ENCODE results near the gene NT5C2.
"Not testable (repeated sequence)": the region's sequence is repeated elsewhere in the genome, so short reads cannot be mapped to it uniquely, and the experiment has no call there.

NT5C2 gene

GRCh38 chr10:103155471-103156085 is 37.5 kb downstream of the NT5C2 start:
- no peak for DNase-seq

GRCh38 chr10:103154521-103155299 is 38.4 kb downstream of the NT5C2 start:
- DNase-seq: no peak

- DNase-seq: no peak
Measured at GRCh38 chr10:103153302-103154197, 39.5 kb downstream of the NT5C2 start.

GRCh38 chr10:103149991-103150622 is 43.0 kb downstream of the NT5C2 start:
- no peak for DNase-seq

GRCh38 chr10:103147645-103148044 is 45.4 kb downstream of the NT5C2 start:
- no peak for DNase-seq

- DNase-seq: no peak
Measured at GRCh38 chr10:103145860-103146466, 47.1 kb downstream of the NT5C2 start.

- DNase-seq: no peak
Measured at GRCh38 chr10:103145046-103145445, 48.0 kb downstream of the NT5C2 start.

GRCh38 chr10:103144041-103144440 is 49.0 kb downstream of the NT5C2 start:
- no peak for DNase-seq

GRCh38 chr10:103143641-103144040 is 49.4 kb downstream of the NT5C2 start:
- DNase-seq: not testable (repeated sequence)

GRCh38 chr10:103141950-103142349 is 51.1 kb downstream of the NT5C2 start:
- no peak for DNase-seq

- DNase-seq: no peak
Measured at GRCh38 chr10:103140469-103140868, 52.6 kb downstream of the NT5C2 start.

GRCh38 chr10:103139803-103140202 is 53.3 kb downstream of the NT5C2 start:
- DNase-seq: no peak

GRCh38 chr10:103135168-103135567 is 57.9 kb downstream of the NT5C2 start:
- not testable (repeated sequence) for DNase-seq

GRCh38 chr10:103130910-103131309 is 62.2 kb downstream of the NT5C2 start:
- no peak for DNase-seq

GRCh38 chr10:103130180-103130579 is 62.9 kb downstream of the NT5C2 start:
- not testable (repeated sequence) for DNase-seq

- DNase-seq: no peak
Measured at GRCh38 chr10:103127241-103127640, 65.8 kb downstream of the NT5C2 start.

- no peak for DNase-seq
Measured at GRCh38 chr10:103125323-103126267, 67.5 kb downstream of the NT5C2 start.

GRCh38 chr10:103124420-103125096 is 68.5 kb downstream of the NT5C2 start:
- no peak for DNase-seq

GRCh38 chr10:103123282-103124024 is 69.6 kb downstream of the NT5C2 start:
- no peak for DNase-seq

Data from T-helper 9 cell (primary cell).